Renal cortical epithelial cell (primary cell): Measurements from ENCODE around the gene TRIAP1. TPM values are rescaled to one million over a fixed set of nuclear protein-coding genes. Genes with fewer than 3 reads are reported as not detected.
"Not testable (repeated sequence)": the region's sequence is repeated elsewhere in the genome, so short reads cannot be mapped to it uniquely, and the experiment has no call there.

ENCODE experiments used
- DNase-seq: peaks from one replicate; pipeline ENCODE4 v3.0.0-alpha.2; 2011; ENCODE audit warnings: low read depth
- total RNA-seq: library from RNA; depleted of rRNA; stranded (reverse); fragments of >200 nt; gene quantifications from 2 replicates; pipeline ENCODE4 v1.2.3, GENCODE V29; 2014

Gene TRIAP1
- total RNA-seq, 1 donor from 2014 or later: 35.4 TPM

DNA sequence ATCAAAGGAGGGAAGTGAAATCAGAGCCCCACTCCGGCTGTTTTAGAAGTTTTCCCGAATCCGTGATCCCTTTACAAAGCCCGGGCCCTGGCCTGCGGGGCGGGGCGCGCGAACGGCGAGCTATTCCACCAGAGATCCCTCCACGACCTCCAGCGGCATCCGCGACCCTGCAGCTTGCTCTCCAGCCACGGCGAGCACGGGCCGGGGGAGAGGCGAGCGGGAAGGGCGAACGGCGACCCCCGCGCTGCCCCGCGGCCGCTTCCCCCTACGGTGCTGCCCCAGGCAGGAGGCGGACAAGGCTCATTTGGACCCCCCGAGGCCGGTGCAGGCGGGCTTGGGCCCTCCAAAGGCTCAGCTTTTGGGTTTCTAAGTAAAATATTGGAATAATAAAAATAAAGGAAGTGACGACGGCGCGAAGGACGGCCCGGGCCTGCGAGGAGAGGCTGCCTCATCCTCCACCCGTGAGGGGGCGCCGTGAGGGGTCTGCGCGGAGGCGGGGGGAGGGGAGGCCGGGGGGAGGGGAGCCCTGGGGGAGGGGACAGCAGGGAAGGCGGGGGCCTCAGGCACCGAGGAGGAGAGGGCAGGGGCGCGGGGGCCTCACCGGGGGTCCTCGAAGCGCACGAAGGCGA is 22.8 kb upstream of the TRIAP1 start:
- no peak for DNase-seq

DNA sequence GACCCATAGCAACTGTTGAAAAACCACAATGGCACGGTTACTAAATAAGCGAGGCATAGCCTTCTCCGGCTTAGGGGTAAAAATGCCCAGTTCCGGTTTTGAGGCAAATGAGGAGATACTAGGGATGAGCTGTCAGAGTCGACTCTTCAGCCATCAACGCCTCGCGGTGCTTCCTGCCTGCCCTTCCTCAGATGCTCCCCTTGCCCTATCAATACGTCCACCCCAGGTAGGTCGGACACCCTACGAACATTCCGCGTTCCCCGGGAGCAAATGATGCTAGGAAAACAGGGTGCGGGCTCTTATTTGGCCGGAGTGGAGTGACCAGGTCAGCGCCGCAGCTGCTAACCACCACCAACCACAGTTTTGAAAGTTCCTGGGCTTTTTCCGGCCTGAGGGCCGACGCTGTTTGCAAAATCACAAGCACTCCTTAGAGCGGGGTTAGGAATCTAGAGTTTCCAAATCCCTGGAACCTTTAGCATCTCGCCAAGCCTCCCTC is 22.2 kb upstream of the TRIAP1 start:
- DNase-seq: peak; percentile 42

DNA sequence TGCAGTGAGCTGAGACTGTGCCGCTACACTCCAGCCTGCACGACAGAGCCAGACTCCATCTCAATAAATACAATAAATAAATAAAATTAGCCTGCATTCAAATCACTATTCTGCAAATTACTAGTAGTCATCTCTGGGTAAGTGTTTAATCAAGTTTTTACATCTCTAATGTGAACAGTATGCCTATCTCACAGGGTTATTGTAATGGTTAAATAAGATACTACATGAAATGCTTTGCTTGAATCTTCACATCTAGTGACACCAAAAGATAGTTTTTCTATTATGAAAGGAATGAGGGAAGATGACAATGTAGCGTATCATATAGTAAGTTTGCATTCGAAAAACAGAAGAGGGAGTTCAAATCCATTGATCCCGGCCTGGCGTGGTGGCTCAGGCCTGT is 21.3 kb upstream of the TRIAP1 start:
- DNase-seq: no peak

DNA sequence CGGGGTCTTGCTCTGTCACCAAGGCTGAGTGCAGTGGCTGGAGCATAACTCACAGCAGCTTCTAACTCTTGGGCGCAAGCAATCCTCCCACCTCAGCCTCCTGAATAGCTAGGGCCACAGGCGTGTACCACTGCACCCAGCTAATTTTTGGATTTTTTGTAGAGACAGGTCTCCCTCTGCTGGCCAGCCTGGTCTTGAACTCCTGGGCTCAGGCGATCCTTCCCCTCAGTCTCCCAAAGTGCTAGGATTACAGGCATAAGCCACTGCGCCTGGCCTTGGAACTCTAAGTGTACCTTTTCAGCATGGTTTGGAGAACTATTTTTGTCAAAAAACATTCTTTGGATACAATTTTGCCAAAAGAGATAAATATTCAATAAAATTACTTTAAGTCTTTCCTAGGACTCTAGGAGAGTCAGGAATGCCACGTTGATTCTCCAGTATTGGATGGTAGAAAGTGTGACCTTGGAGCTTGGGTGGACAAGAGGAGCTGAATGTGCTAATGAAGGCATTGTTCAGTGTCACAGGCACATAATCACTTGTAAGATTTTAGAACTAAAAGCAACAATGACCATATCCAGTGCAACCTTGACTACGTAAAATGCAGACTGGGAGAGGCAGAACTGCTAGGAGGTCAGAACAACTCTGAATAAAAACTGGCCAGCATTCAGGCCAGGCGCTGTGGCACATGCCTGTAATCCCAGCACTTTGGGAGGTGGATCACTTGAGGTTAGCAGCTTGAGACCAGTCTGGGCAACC is 20.6 kb upstream of the TRIAP1 start:
- peak; percentile 22 for DNase-seq

DNA sequence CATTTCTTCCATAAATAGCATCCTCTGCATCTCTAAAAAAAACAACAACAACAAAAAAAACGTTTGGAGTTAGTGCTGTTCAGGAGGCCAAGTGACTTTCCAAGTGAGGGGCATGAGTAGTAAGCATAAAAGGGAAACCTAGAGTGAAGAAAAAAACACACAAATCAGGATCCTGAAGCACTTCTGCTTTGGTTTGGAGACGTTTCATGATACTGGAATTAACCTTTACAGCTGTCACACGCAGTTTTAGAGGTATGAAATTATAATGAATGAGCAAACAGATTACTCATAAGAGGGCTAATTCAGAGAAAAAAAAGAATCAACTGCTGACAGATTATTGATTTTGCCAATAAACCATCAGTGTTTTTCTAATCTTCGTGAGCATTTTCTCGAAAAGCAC is 19.6 kb upstream of the TRIAP1 start:
- no peak for DNase-seq

DNA sequence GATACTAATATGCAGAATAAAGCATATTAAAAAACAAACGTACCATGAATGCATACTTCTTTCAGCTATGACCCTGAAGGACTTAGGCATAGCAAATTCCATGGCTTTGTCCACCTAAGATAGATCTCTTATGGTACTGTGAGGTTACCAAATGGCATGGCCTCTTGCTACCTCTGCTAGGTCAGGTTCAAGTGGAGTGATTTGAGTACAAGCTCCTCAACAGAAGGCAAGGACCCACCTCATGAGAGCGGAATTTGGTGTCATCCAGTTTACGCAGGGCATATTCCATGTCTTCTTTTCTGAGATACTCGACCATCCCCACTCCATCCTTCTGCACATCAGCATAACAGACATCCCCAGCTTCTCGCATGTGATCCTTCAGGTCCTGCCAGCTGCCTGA is 17.5 kb upstream of the TRIAP1 start:
- no peak for DNase-seq

DNA sequence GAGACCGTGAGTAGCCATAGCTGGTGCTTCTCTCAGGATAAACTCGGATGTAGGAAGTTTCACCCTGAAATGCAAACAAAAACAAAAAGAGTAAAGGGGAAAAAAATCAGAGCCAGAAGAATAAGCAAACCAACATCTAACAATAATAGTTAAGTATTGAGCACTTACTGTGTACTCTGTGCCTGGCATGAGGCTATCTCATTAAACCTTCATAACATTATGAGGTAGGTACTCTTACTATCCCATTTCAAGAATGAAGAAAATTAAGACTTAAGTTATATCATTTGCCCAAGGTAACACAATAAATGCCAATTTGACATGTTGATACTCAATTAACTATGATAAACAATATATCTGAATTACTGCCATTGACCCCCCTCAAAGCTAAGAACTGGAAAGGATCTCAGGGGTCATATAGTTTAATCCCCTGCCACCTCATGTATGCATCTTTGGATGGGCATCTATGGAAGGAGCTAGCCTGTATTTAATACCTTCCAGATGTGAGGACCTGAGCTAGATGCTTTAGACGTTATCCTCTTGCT is 16.0 kb upstream of the TRIAP1 start:
- DNase-seq: no peak

DNA sequence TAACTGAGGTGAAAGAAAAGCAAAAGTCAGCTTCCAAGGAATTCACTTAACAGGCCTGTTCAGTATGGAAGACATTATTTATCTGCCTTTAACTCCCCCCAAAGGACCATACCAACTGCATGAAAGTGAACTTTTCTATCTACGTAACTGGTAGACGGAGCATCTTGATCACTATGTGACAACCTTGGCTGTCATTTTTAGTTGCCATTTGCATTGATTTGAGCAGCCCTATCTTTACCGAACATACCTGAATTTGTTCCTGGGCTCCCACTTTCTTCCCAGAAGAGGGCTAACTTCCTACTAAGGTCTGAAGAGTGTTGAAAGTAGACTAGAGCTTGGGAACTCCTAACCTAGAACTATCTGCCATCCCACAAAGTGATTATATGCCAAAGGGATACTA is 14.0 kb upstream of the TRIAP1 start:
- DNase-seq: no peak

DNA sequence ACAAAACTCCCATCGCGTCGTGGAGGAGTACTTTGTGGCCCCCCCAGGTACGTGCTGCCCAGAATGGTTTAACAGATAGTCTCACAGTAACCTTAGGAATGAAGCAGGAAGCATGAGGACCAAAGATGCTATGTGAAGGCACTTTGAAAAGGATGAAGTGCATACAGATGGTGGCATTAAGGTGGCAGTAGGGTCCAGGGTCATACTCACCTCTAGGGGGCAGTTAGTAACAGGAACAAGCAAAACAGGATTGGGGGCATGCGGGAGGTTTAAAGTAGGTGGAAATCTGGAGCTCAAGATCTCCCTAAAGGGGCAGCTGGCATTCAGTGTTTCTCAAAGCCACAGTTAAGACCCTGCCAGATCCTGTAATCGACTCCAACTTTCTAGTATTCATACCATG is 10.9 kb upstream of the TRIAP1 start:
- DNase-seq: no peak

DNA sequence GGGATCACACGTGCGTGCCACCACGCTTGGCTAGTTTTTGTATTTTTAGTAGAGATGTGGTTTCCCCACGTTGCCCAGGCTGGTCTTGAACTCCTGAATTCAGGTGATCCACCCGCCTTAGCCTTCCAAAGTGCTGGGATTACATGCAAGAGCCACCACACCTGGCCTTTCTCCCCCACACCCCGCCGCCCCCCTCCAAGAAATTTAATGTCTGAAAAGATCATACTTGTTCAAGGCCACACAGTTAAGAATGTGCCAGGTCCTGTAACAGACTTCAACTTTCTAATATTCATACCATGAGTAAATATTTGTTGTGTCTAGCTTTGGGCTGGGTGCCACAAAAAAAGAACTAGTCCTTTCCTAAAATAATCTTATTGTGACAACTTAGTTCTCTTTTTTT is 9.1 kb upstream of the TRIAP1 start:
- DNase-seq: no peak

DNA sequence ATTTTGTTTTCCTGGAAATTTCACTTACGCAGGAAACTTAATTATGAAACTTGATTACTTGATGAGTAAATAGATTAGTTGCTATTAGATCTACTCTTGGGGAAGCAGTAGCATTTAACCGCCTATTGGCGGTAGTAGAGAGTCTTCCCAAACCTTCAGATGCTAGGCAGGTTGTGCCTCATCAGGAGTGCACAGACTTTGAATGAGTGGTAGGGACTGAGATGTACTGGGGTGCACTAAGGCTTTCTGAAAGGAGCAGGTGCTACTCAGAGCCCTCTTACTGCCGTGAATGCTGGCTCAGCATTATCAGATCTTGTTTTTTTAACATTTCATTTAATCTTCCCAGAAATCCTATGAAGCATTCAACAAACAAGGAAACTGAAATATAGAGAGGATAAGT is 7.8 kb upstream of the TRIAP1 start:
- DNase-seq: peak; percentile 46

DNA sequence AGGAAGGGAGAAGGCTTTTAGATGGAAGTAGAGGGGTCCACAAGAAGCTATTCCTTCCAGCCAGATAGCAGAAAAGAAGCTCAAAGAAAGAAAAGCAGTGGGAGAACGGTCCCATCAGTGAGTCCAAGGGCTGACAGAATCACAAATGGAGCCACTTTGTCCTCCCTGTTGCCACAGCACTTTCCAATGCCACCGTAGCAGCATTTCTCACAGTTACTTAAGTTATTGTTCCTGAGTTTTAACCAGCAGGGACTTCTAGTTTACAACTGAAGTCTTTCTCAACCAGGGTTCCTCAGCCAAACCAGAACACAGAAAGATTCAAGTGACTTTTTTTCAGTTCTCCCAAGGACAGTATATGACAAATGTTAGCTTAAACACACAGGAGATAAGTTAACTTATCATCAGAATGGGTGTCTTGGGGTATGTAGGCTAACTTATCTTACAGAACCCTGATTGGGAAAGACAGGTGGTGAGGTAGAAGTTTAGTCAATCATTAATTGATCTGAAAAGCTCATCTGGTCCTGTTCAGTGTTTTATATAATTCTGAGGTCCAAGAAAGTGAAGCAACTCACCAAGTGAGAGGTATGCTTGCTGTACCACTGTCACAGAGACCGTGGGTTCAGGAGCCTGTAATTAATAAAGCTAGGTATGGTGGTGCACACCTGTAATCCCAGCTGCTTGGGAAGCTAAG is 7.0 kb upstream of the TRIAP1 start:
- no peak for DNase-seq

DNA sequence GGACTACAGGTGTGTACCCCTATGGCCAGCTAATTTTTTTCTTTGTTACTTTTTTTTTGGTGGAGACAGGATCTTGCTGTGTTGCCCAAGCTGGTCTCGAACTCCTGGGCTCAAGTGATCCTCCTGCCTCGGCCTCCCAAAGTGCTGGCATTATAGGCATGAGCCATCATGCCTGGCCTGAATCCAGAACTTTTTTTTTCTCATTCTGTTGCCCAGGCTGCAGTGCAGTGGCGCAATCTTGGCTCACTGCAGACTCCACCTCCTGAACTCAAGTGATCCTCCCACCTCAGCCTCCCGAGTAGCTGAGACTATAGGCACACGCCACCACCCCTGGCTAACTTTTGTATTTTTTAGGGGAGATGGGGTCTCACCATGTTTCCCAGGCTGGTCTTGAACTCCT is 6.3 kb upstream of the TRIAP1 start:
- DNase-seq: peak; percentile 19

DNA sequence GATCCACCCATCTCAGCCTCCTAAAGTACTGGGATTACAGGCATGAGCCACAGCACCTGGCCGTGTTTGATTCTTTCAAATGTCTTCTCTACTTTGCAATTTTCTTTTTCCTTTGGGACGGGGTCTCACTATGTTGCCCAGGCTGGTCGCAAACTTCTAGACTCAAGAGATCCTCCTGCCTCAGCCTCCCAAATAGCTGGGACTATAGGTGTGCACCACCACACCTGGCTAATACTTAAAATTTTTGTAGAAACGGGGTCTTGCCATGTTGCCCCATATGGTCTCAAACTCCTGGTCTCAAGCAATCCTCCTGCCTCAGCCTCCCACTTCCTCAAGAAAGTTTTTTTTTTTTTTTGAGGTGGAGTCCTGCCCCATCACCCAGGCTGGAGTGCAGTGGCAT is 1.8 kb upstream of the TRIAP1 start:
- no peak for DNase-seq

DNA sequence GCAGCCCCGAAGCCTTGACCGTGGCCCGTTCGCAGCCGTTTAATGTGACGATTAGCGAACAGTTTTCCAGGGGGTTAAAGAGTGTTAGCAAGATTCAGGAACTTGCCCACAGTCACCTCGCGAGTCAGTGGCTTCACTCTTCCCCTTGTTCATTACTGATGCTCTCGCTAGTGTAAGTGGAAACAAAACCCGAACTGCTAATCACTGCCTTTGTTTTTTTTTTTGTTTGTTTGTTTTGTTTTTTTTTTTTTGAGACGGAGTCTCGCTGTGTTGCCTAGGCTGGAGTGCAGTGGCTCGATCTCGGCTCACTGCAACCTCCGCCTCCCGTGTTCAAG is 627 bp upstream of the TRIAP1 start:
- DNase-seq: not testable (repeated sequence)

DNA sequence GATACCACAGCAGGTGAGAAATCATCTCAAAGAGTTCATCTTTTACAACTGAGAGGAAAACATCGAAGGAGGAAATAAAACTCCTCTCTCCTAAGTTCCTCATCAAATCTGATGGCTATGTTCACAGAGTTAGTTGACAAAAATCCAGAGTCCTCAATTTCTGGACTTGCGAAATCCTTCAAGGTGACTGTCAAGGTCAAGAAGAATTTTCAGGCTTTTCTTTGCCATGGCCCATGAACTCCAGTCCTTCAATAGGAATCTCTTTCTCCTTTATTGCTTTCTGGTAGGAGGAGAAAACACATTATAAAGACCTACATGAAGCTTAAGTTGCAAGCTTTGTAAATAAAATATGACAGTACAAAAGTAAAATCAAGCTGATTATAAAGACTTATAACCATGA is 1.5 kb downstream of the TRIAP1 start:
- DNase-seq: no peak

DNA sequence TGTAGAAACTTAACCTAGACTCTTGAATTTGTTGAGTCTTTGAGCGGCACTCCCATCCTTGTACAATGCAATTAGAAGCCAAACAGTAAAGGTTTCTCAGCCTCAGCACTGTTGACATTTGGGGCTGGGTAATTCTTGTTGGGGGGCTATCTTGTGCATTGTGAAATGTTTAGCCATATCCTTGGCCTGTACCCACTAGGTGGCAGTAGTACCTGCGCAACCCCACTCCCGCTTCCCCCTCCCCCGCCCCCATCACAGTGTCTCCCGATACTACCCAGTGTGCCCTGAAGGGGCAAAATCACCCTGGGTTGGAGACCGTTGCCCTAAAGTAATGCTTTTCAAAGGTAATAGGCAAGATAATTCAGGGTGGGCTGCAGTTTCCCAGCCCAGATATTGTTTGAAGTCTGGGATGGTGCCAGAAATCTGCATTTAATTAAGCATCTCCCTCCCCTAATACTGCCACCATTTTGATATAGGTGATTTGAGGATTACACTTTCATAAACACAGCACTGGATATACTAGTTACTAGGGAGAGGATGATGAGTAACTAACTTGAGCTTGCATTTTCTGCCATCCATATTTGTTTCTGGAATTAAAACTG is 6.4 kb downstream of the TRIAP1 start:
- peak; percentile 47 for DNase-seq

DNA sequence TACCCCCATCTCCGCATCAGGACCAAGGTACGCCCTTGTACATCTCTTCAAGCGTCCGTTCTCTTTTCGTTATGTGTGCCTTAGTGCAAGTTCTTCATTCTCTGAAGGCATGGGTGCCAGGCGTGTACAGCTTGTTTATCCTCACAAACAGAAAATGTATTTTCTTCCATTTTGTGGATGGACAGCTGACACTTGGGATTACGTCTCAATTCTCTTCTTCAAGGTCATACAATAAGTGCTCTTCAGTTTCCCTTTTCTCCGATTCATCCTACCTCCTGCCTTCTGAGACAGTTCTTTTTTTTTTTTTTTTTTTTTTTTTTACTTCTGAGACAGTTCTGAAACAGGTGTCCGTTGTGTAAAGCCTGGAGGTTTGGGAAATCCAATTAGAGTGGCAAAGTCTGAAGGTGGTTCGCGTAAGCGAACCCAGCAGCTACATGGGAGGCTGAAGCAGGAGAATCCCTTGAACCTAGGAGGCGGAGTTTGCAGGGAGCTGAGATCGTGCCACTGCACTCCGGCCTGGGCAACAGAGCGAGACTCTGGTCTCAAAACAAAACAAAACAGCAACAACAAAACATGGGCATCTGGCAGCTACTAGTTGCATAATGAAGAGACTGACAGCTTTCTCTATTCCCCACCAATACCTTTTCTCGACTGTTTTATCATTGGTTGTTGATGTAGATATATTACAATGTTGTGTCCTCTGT is 7.5 kb downstream of the TRIAP1 start:
- DNase-seq: no peak

DNA sequence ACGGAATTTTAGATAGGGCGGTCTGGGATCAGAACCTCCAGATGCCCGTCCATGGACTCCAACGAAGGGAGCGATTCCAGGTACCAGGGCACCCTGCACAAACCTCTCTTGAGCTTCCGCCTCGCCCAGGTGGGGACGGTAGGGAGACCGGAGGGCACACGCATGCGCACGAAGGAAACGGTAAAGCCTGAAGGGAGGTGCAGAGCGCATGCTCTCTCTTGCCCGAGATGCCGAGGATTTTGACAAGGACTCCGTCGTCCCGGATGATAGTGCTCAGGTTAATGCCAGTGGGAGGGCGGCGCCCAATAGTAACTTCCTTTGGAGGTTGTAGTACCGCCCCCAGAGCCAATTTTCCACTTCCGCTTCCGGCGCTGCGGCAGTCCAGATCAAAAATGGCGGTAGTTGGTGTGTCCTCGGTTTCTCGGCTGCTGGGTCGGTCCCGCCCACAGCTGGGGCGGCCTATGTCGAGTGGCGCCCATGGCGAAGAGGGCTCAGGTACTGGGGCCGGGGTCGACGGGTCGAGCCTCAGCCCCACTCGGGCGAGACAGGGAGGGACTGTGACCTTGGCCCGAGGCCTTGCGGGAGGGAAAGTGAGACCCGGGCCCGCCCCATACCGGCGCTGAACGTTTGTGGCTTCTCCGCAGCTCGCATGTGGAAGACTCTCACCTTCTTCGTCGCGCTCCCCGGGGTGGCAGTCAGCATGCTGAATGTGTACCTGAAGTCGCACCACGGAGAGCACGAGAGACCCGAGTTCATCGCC is 8.3 kb downstream of the TRIAP1 start, which contains the start of gene COX6A1:
Gene COX6A1 (plus strand): TSS at position 379 of the 760 bp plus-strand sequence. CDS start 14 bp downstream, at position 393.
- peak; percentile 98 for DNase-seq

DNA sequence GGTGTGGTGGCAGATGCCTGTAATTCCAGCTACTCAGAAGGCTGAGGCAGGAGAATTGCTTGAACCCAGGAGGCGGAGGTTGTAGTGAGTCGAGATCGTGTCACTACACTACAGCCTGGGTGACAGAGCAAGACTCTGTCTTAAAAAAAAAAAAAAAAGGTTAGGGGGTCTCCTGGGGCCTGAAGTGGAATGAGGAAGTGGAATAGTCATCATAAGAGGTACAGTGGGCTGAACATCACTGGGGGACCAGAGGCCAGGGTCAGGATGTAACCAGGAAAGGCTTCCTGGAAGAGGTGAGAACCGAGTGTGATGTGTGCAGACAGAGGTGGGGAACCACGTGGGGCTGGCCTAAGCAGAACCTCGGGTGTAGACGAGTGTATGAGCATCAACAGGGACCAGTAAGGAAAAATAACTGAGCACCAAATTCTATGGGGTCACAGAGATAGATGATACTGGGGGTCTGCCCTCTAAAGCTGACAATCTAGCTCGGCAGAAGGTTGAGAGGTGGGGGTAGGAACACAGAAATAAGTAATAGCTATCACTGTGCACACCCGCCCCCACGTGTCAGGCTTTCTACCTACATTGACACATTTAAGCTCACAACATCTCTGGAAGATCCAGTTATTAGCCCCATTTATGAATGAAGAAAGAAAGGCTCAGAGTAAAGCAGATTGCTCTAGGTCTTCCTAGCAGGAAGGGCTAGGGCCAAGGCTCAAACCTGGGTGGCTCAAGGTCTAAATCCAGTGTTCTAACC is 13.2 kb downstream of the TRIAP1 start:
- no peak for DNase-seq
